ENCODE results near the gene CREM. TPM values are rescaled to one million over a fixed set of nuclear protein-coding genes. Genes with fewer than 3 reads are reported as not detected.

The CREM gene
- total RNA-seq, 6 donors from 2014 or later, result 5.4 to 35.7 (median 23.1) TPM

DNA sequence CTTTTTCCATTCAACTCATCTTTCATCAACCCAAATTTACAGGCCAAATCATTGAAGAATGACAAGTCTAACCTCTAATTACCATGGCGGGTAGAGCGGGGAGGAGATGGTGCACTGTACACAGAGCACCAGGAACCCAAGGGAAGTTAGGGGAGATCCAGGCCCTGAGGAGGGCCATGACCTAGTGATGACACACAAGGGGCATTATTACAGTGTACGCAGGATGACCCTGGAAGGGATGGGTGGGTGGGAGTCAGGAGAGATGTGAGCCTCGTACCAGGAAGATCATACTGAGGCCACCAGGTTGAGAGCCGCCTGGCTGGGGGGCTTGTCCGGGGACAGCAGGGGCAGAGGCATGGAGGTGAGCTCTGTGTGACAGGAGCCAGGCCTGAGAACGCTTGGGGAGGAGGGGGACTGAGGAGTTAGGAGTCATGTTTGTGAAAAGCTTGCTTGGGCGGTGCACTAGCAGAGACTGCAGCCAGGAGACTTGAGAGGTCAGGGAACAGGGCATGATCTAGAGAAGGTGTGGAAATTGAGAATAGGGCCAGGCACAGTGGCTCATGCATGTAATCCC, 120.2 kb downstream of the CREM start:
- no peak overlapping the region for H3K27ac ChIP-seq
- H3K9me3 ChIP-seq, result no peaks in the 10 kb centered on the region
- no peaks in the 10 kb centered on the region for H3K36me3 ChIP-seq
- H3K4me3 ChIP-seq, result no peak overlapping the region
- ATAC-seq (ENCODE audit: low FRiP score in 2 of 2), result peak in 1 of 2 donors; percentile 55
- no peaks in the 10 kb centered on the region for H3K27me3 ChIP-seq
- no peaks in the 10 kb centered on the region for H3K4me1 ChIP-seq
- 89 to 94% methylated on average over 8 of the region's 8 CpGs for WGBS, 2 donors
- TF ChIP-seq, protein P1, sequence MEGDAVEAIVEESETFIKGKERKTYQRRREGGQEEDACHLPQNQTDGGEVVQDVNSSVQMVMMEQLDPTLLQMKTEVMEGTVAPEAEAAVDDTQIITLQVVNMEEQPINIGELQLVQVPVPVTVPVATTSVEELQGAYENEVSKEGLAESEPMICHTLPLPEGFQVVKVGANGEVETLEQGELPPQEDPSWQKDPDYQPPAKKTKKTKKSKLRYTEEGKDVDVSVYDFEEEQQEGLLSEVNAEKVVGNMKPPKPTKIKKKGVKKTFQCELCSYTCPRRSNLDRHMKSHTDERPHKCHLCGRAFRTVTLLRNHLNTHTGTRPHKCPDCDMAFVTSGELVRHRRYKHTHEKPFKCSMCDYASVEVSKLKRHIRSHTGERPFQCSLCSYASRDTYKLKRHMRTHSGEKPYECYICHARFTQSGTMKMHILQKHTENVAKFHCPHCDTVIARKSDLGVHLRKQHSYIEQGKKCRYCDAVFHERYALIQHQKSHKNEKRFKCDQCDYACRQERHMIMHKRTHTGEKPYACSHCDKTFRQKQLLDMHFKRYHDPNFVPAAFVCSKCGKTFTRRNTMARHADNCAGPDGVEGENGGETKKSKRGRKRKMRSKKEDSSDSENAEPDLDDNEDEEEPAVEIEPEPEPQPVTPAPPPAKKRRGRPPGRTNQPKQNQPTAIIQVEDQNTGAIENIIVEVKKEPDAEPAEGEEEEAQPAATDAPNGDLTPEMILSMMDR (IDR thresholded peaks at IDR 0.05), result no peak
- no peak for TF ChIP-seq EP300 (IDR thresholded peaks at IDR 0.05)
- no peak for TF ChIP-seq POLR2A (IDR thresholded peaks at IDR 0.05)
- TF ChIP-seq POLR2AphosphoS5 (IDR thresholded peaks at IDR 0.05), result no peak
- DNase-seq, result no peak

DNA sequence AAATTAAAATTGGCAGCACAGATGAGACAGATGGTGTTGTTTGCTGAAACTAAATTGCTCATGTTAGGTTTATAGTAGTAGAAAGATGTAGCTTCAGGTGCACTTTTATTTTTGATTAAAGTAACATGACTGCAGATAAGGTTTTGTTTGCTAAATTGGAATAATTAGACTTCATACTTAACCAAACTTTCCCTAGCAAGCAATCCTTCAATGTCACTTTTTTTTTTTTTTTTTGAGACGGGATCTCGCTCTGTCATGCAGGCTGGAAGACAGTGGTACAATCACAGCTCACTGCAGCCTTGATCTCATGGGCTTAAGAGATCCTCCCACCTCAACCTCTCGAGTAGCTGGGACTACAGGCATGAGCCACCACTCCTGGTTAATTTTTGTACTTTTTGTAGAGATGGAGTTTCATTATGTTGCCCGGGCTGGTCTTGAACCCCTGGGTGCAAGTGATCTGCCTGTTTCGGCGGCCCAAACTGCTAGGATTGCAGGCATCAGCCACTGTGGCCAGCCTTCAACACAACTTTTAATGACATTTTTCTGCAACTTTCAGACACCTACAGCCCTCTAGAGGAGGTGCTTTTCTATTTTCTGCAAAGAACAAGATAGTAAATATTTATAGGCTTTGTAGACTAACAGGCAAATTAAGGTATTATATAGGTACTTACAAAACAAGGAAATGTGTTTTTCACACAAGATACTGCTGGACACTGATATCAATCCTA, 124.9 kb downstream of the CREM start:
- no peaks in the 10 kb centered on the region for H3K9me3 ChIP-seq
- H3K4me3 ChIP-seq, result no peak overlapping the region
- no peak for DNase-seq
- H3K27me3 ChIP-seq, result no peaks in the 10 kb centered on the region
- WGBS, 2 donors, result 79 to 88% methylated on average over 6 of the region's 6 CpGs
- no peaks in the 10 kb centered on the region for H3K36me3 ChIP-seq
- H3K4me1 ChIP-seq, result no peaks in the 10 kb centered on the region
- no peak overlapping the region for H3K27ac ChIP-seq
- TF ChIP-seq, protein P1 (IDR thresholded peaks at IDR 0.05), result no peak
- TF ChIP-seq EP300 (IDR thresholded peaks at IDR 0.05) (no peak), POLR2A (IDR thresholded peaks at IDR 0.05) (no peak), POLR2AphosphoS5 (IDR thresholded peaks at IDR 0.05) (no peak)
- no peak for ATAC-seq (ENCODE audit: low FRiP score in 2 of 2)

DNA sequence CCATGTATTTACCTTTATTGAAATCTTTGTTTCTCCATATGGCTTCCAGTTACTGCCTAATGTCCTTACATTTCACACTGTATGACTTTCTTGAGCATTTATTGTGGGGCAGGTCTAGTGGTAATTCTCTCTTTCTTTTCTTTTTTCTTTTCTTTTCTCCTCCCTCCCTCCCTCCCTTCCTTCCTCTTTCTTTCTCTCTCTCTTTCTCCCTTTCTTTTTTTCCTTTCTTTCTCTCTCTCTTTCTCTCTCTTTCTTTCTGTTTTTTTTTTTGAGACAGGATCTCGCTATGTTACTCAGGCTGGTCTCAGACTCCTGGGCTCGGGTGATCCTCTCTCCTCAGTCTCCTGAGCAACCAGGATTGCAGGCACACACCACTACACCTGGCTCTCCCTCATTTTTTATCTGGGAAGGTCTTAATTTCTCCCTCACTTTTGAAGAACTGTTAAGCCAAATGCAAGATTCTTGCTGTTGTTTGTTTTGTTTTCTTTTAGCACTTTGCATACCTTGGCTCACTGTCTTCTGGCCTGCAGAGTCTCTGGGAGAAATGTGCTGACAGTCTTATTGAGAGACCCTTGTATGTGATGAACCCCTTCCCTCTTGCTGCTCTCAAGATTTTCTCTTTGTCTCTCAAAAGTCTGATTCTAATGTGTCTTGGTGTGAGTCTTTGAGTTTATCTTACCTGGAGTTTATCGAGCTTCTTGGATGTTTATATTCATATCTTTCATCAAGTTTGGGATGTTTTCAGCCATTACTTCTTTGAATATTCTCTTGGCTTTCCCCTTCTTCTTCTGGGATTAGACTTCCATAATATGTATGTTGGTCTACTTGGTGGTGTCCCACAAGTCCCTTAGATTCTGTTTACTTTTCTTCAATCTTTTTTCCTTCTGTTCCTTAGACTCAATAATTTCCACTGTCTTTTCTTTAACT, 130.7 kb downstream of the CREM start:
- Histone ChIP-seq H3K9me3 (peaks cover 0 to 6% (median 0%) of the 10 kb centered on the region in 4 donors), H3K4me1 (no peaks in the 10 kb centered on the region), H3K27ac (no peak overlapping the region), H3K36me3 (no peaks in the 10 kb centered on the region), H3K27me3 (no peaks in the 10 kb centered on the region), H3K4me3 (no peak overlapping the region)
- DNase-seq, result no peak
- TF ChIP-seq EP300 (IDR thresholded peaks at IDR 0.05) (no peak), POLR2A (IDR thresholded peaks at IDR 0.05) (no peak), POLR2AphosphoS5 (IDR thresholded peaks at IDR 0.05) (no peak)
- TF ChIP-seq, protein P1 (IDR thresholded peaks at IDR 0.05), result no peak
- no peak for ATAC-seq (ENCODE audit: low FRiP score in 2 of 2)
- 87 to 90% methylated on average over 3 of the region's 3 CpGs for WGBS, 2 donors

DNA sequence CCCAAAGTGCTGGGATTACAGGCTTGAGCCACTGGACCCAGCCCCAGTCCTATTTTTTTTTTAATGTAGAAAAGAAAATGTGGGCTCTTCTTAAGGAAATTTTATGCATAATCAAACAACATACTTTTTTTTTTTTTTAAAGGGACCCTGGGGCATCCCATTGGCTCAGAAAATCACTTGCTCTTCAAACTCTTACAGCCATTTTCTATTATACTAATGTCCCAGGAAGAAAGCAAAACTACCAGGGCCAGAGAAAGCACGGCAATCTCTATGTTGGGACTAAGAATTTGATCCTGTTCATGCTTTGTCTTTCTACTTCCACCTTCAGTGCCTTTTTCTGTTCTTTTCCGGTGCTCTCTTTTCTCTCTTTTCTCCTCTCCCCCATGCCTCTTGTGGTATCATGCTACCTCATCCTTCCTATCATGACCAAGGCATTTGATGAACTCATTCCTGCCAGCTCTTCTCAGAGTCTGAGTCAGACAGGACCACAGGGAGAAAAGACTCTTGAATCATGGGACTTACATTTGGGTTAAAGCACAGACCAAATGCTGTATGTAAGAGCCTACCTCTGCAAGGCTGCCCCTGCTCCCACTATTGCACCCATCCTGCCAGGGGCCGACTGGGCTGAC, 133.2 kb downstream of the CREM start:
- no peak for DNase-seq
- ATAC-seq (ENCODE audit: low FRiP score in 2 of 2), result peak in 1 of 2 donors; percentile 93
- Histone ChIP-seq H3K4me1 (no peaks in the 10 kb centered on the region), H3K36me3 (no peaks in the 10 kb centered on the region), H3K27ac (no peak overlapping the region), H3K9me3 (peaks cover 0 to 6% (median 0%) of the 10 kb centered on the region in 4 donors), H3K27me3 (no peaks in the 10 kb centered on the region), H3K4me3 (no peak overlapping the region)
- no peak for TF ChIP-seq POLR2AphosphoS5 (IDR thresholded peaks at IDR 0.05)
- TF ChIP-seq, protein P1 (IDR thresholded peaks at IDR 0.05), result no peak
- 70 to 72% methylated on average over 3 of the region's 3 CpGs for WGBS, 2 donors
